Astrocyte (in vitro differentiated cells and primary cell): Measurements from ENCODE around the gene ZFR2. TPM values are rescaled to one million over a fixed set of nuclear protein-coding genes. Genes with fewer than 3 reads are reported as not detected.
A peak's percentile ranks its signal among the peaks of the same experiment; 100 is the strongest.

Experiments
- DNase-seq: peaks from one replicate; pipeline ENCODE4 v3.0.0-alpha.2; 2010; ENCODE audit warnings: low read depth
- FAIRE-seq: peaks from 2 replicates; lab custom pipeline; 2011; peaks lifted over from hg19 to GRCh38; lab: Jason Lieb, UNC
- H2AFZ ChIP-seq: 2 replicates; pipeline ENCODE4 v1.6.0; 2012; ENCODE audit warnings: low read depth, low read length, inconsistent platforms
- H3K27ac ChIP-seq: 2 replicates; pipeline ENCODE4 v1.5.1; 2011; ENCODE audit warnings: low read depth, low read length, inconsistent platforms
- H3K27me3 ChIP-seq: 2 replicates; pipeline ENCODE4 v1.6.0; 2011; ENCODE audit warnings: low read length, inconsistent platforms; ENCODE audit not compliant: insufficient read depth
- H3K36me3 ChIP-seq: 2 replicates; pipeline ENCODE4 v1.5.1; 2011; ENCODE audit warnings: low read length, inconsistent platforms; ENCODE audit not compliant: insufficient read depth
- H3K4me1 ChIP-seq: 2 replicates; pipeline ENCODE4 v1.5.1; 2011; ENCODE audit warnings: low read length, inconsistent platforms; ENCODE audit not compliant: insufficient read depth
- H3K4me2 ChIP-seq: 2 replicates; pipeline ENCODE4 v1.6.0; 2012; ENCODE audit warnings: low read length, inconsistent platforms
- H3K4me3 ChIP-seq: 2 replicates; pipeline ENCODE4 v1.5.1; 2011; ENCODE audit warnings: low read depth, mild to moderate bottlenecking, low read length, inconsistent platforms; ENCODE audit not compliant: insufficient read depth
- H3K79me2 ChIP-seq: 2 replicates; pipeline ENCODE4 v1.6.0; 2012; ENCODE audit warnings: mild to moderate bottlenecking, low read length, inconsistent platforms; ENCODE audit not compliant: insufficient read depth
- H3K9ac ChIP-seq: 2 replicates; pipeline ENCODE4 v1.6.0; 2012; ENCODE audit warnings: mild to moderate bottlenecking, low read length, inconsistent platforms
- H3K9me3 ChIP-seq: 2 replicates; pipeline ENCODE4 v1.5.1; 2012; ENCODE audit warnings: low read depth, mild to moderate bottlenecking, low read length, inconsistent platforms; ENCODE audit not compliant: insufficient read depth
- H4K20me1 ChIP-seq: 2 replicates; pipeline ENCODE4 v1.6.0; 2012; ENCODE audit warnings: low read length, inconsistent platforms; ENCODE audit not compliant: insufficient read depth
- H3K27ac Mint-ChIP-seq: one replicate; pipeline ENCODE4 v1.8.0; 2021; ENCODE audit warnings: mild to moderate bottlenecking, mixed read lengths; ENCODE audit not compliant: unreplicated experiment
- H3K27me3 Mint-ChIP-seq: one replicate; pipeline ENCODE4 v1.8.0; 2021; ENCODE audit warnings: low read depth, mixed read lengths; ENCODE audit not compliant: unreplicated experiment
- H3K36me3 Mint-ChIP-seq: one replicate; pipeline ENCODE4 v1.8.0; 2021; ENCODE audit warnings: low read depth, mixed read lengths; ENCODE audit not compliant: unreplicated experiment
- H3K4me1 Mint-ChIP-seq: one replicate; pipeline ENCODE4 v1.8.0; 2021; ENCODE audit warnings: low read depth, mixed read lengths; ENCODE audit not compliant: unreplicated experiment
- H3K4me3 Mint-ChIP-seq: one replicate; pipeline ENCODE4 v1.8.0; 2021; ENCODE audit warnings: mild to moderate bottlenecking, moderate library complexity, mixed read lengths; ENCODE audit not compliant: unreplicated experiment
- H3K9me3 Mint-ChIP-seq: one replicate; pipeline ENCODE4 v1.8.0; 2021; ENCODE audit warnings: mild to moderate bottlenecking, mixed read lengths; ENCODE audit not compliant: unreplicated experiment
- EZH2 ChIP-seq: IDR thresholded peaks from 2 replicates; pipeline ENCODE4 v1.6.1; 2012; ENCODE audit warnings: mild to moderate bottlenecking, low read length, inconsistent platforms; ENCODE audit not compliant: insufficient read depth
- total RNA-seq: library from RNA; stranded (reverse); gene quantifications from 2 replicates; pipeline ENCODE4 v1.2.1, GENCODE V29; 2021
- TF ChIP-seq, protein P1 (sequence below): IDR thresholded peaks from 2 replicates; pipeline ENCODE4 v1.5.1; 2011; ENCODE audit warnings: low read depth, mild to moderate bottlenecking, inconsistent platforms, low read length, moderate library complexity; ENCODE audit not compliant: insufficient read depth

ZFR2 gene
- total RNA-seq, 1 donor from 2014 or later: 2.0 TPM

- peak overlapping the region; percentile 12 for H3K9ac ChIP-seq
- H3K27ac Mint-ChIP-seq: no peak overlapping the region
- no peak for FAIRE-seq
Measured at GRCh38 chr19:3818918-3819317, 49.9 kb downstream of the ZFR2 start.

DNA sequence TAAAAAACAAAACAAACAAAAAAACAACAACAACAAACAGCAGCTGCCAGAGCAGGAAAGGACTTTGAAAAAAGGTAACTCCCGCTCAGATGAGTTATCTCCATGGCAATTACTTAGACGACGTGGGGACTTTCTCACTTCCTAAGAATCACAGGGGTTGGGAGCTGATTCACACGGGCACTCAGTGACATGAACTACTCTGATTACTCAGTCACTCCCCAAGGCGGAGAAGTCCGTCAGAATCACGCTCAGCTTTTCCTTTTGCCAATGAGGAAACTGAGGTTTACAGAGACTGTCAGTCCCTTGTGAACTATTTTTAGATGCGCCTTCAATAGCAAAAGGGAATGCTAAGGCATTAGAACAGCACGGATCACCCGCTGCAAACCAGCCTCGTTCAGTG lies 50.4 kb downstream of the ZFR2 start:
- no peak overlapping the region for H3K4me3 ChIP-seq
- H3K4me2 ChIP-seq: peak overlapping the region; percentile 69
- no peak for TF ChIP-seq EZH2
- TF ChIP-seq, protein P1, sequence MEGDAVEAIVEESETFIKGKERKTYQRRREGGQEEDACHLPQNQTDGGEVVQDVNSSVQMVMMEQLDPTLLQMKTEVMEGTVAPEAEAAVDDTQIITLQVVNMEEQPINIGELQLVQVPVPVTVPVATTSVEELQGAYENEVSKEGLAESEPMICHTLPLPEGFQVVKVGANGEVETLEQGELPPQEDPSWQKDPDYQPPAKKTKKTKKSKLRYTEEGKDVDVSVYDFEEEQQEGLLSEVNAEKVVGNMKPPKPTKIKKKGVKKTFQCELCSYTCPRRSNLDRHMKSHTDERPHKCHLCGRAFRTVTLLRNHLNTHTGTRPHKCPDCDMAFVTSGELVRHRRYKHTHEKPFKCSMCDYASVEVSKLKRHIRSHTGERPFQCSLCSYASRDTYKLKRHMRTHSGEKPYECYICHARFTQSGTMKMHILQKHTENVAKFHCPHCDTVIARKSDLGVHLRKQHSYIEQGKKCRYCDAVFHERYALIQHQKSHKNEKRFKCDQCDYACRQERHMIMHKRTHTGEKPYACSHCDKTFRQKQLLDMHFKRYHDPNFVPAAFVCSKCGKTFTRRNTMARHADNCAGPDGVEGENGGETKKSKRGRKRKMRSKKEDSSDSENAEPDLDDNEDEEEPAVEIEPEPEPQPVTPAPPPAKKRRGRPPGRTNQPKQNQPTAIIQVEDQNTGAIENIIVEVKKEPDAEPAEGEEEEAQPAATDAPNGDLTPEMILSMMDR: no peak
- H3K4me1 Mint-ChIP-seq: peaks cover 3% of the 10 kb centered on the region
- no peaks in the 10 kb centered on the region for H4K20me1 ChIP-seq
- no peaks in the 10 kb centered on the region for H3K79me2 ChIP-seq
- H3K36me3 ChIP-seq: no peaks in the 10 kb centered on the region
- H3K27me3 ChIP-seq: peaks cover 2% of the 10 kb centered on the region
- H2AFZ ChIP-seq: peak overlapping the region; percentile 17
- H3K36me3 Mint-ChIP-seq: no peaks in the 10 kb centered on the region
- H3K9me3 Mint-ChIP-seq: no peaks in the 10 kb centered on the region
- FAIRE-seq: peak; percentile 49
- H3K9me3 ChIP-seq: no peaks in the 10 kb centered on the region
- H3K27me3 Mint-ChIP-seq: peaks cover 4% of the 10 kb centered on the region
- DNase-seq: peak; percentile 35
- H3K4me1 ChIP-seq: peaks cover 7% of the 10 kb centered on the region
- peak overlapping the region; percentile 12 for H3K9ac ChIP-seq
- no peak overlapping the region for H3K27ac Mint-ChIP-seq
- H3K4me3 Mint-ChIP-seq: no peak overlapping the region
- H3K27ac ChIP-seq: no peak overlapping the region

More at GRCh38 chr19:3818918-3819317, 49.9 kb downstream of the ZFR2 start:
- H3K27me3 ChIP-seq: peaks cover 6% of the 10 kb centered on the region
- H3K9me3 ChIP-seq: no peaks in the 10 kb centered on the region
- H3K79me2 ChIP-seq: no peaks in the 10 kb centered on the region
- H3K36me3 ChIP-seq: no peaks in the 10 kb centered on the region
- H3K27ac ChIP-seq: no peak overlapping the region
- H3K4me3 ChIP-seq: no peak overlapping the region
- no peak for DNase-seq
- Mint-ChIP-seq H3K4me1 (peaks cover 3% of the 10 kb centered on the region), H3K36me3 (no peaks in the 10 kb centered on the region), H3K27me3 (peaks cover 8% of the 10 kb centered on the region), H3K9me3 (no peaks in the 10 kb centered on the region), H3K4me3 (no peak overlapping the region)
- peak overlapping the region; percentile 17 for H2AFZ ChIP-seq
- H3K4me2 ChIP-seq: peak overlapping the region; percentile 69
- H4K20me1 ChIP-seq: no peaks in the 10 kb centered on the region
- H3K4me1 ChIP-seq: peaks cover 7% of the 10 kb centered on the region
- no peak for TF ChIP-seq EZH2
- TF ChIP-seq, protein P1: no peak

DNA sequence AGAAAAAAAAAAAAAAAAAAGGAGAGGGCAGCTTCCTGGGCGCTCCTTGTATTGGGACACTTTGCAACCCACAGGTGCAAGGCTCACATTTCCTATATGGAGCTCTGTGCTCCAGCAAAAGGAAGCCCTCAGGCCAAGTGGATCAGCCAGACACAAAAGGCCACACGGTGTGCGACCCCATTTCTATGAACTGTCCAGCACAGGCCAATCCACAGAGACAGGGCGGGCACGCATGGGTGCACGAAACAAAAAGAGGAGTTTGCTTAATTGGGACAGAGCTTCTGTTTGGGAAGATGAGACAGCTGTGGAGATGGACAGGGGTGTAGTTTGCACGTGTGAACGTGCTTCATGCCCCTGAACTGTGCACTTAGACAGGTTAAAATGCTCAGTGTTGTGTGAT lies 51.1 kb downstream of the ZFR2 start:
- Mint-ChIP-seq H3K4me3 (no peak overlapping the region), H3K27me3 (peaks cover 2% of the 10 kb centered on the region), H3K36me3 (no peaks in the 10 kb centered on the region), H3K27ac (no peak overlapping the region), H3K4me1 (peaks cover 3% of the 10 kb centered on the region), H3K9me3 (no peaks in the 10 kb centered on the region)
- no peaks in the 10 kb centered on the region for H4K20me1 ChIP-seq
- no peak for TF ChIP-seq EZH2
- TF ChIP-seq, protein P1: no peak
- no peak overlapping the region for H3K9ac ChIP-seq
- no peak for FAIRE-seq
- H3K4me2 ChIP-seq: no peak overlapping the region
- H3K27me3 ChIP-seq: no peaks in the 10 kb centered on the region
- peaks cover 7% of the 10 kb centered on the region for H3K4me1 ChIP-seq
- no peaks in the 10 kb centered on the region for H3K36me3 ChIP-seq
- H3K79me2 ChIP-seq: no peaks in the 10 kb centered on the region
- H3K9me3 ChIP-seq: no peaks in the 10 kb centered on the region
- H2AFZ ChIP-seq: no peak overlapping the region
- H3K27ac ChIP-seq: no peak overlapping the region
- H3K4me3 ChIP-seq: no peak overlapping the region
- DNase-seq: no peak
